ENCODE data around the gene CYP20A1.
A peak's percentile ranks its signal among the peaks of the same experiment; 100 is the strongest.
"Not testable (repeated sequence)": the region's sequence is repeated elsewhere in the genome, so short reads cannot be mapped to it uniquely, and the experiment has no call there.

Gene CYP20A1, protein sequence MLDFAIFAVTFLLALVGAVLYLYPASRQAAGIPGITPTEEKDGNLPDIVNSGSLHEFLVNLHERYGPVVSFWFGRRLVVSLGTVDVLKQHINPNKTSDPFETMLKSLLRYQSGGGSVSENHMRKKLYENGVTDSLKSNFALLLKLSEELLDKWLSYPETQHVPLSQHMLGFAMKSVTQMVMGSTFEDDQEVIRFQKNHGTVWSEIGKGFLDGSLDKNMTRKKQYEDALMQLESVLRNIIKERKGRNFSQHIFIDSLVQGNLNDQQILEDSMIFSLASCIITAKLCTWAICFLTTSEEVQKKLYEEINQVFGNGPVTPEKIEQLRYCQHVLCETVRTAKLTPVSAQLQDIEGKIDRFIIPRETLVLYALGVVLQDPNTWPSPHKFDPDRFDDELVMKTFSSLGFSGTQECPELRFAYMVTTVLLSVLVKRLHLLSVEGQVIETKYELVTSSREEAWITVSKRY

DNA sequence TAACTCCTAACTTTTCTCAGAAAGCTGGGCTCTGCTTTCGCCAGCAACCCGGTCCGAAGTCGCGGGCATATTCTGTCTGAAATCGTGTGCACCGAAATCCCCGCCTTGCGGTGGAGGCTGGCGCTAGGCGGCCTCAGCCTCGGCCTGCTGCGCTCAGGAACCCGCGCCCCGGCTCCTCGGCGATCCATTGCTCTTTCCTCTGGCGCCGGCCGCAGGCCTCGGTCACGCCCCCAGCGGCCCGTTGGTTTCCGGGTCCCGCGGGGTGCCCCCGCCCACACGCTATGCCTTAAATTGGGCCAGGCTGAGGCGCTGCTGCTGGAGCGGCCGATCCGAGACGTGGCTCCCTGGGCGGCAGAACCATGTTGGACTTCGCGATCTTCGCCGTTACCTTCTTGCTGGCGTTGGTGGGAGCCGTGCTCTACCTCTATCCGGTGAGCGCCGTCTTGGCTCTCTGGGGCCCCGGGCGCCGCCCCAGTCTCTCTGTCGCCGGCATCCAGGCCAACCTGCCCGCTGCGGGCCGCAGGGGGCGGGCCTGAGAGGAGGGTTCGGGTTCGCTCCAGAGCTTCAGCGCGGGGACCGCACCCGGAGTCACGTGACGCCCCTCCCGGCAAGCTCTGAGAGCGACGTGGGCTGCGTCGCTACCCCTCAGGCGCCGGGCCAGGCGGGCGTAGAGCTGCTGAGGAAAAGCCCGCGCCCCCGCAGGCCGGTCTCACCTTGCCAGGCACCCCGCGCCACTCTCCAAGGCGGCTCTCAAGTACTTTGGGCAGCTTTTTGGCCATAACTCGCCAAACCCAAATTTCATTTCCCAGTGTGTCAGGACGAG is at the start of gene CYP20A1:
TSS of gene CYP20A1 (plus strand) at position 315 of the 823 bp plus-strand sequence. CDS start at position 360, 45 bp downstream.
- no peaks in the 10 kb centered on the region for H3K9me3 ChIP-seq (ENCODE audit: low read length)
- no peaks in the 10 kb centered on the region for H3K36me3 ChIP-seq (ENCODE audit: insufficient read depth, low read length)
- H3K4me1 ChIP-seq (ENCODE audit: insufficient read depth, low read length): peaks cover 20% of the 10 kb centered on the region
- no peaks in the 10 kb centered on the region for H3K27me3 ChIP-seq (ENCODE audit: control insufficient read depth in 1 of 2, insufficient read depth in 2 of 2, low read length in 2 of 2)
- H3K4me3 ChIP-seq (ENCODE audit: low read depth in 1 of 2, low read length in 2 of 2): peak within 1 kb of the TSS; percentile 95 to 100
- H3K27ac ChIP-seq (ENCODE audit: low read depth, low read length): peak within 1 kb of the TSS; percentile 95
- peak within 1 kb of the TSS; percentile 80 for H3K9ac ChIP-seq (ENCODE audit: low read length)

DNA sequence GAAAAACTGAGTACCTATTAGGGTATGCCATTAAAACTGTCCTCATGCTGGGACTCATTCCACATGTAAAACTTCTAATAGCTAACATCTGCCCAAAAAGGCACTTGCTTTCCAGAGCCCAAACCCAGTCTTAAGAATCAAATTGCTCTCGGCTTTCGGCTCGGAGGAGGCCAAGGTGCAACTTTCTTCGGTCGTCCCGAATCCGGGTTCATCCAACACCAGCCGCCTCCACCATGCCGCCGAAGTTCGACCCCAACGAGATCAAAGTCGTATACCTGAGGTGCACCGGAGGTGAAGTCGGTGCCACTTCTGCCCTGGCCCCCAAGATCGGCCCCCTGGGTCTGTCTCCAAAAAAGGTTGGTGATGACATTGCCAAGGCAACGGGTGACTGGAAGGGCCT is 48.3 kb upstream of the CYP20A1 start:
- H3K9ac ChIP-seq (ENCODE audit: low read length); H3K4me3 ChIP-seq (ENCODE audit: low read depth in 1 of 2, low read length in 2 of 2); H3K4me1 ChIP-seq (ENCODE audit: insufficient read depth, low read length); H3K9me3 ChIP-seq (ENCODE audit: low read length); H3K27ac ChIP-seq (ENCODE audit: low read depth, low read length); H3K27me3 ChIP-seq (ENCODE audit: control insufficient read depth in 1 of 2, insufficient read depth in 2 of 2, low read length in 2 of 2): not testable (repeated sequence)
- H3K36me3 ChIP-seq (ENCODE audit: insufficient read depth, low read length): peaks cover 34% of the 10 kb centered on the region

DNA sequence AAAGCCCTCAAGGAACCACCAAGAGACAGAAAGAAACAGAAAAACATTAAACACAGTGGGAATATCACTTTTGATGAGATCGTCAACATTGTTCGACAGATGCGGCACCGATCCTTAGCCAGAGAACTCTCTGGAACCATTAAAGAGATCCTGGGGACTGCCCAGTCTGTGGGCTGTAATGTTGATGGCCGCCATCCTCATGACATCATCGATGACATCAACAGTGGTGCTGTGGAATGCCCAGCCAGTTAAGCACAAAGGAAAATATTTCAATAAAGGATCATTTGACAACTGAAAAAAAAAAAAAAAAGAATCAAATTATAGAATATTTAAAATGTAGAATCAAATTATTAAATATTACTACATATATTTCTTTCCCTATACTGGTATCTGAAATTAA is 47.8 kb upstream of the CYP20A1 start:
- not testable (repeated sequence) for H3K9me3 ChIP-seq (ENCODE audit: low read length); H3K4me1 ChIP-seq (ENCODE audit: insufficient read depth, low read length); H3K9ac ChIP-seq (ENCODE audit: low read length); H3K27me3 ChIP-seq (ENCODE audit: control insufficient read depth in 1 of 2, insufficient read depth in 2 of 2, low read length in 2 of 2); H3K27ac ChIP-seq (ENCODE audit: low read depth, low read length); H3K4me3 ChIP-seq (ENCODE audit: low read depth in 1 of 2, low read length in 2 of 2)
- peaks cover 32% of the 10 kb centered on the region for H3K36me3 ChIP-seq (ENCODE audit: insufficient read depth, low read length)

DNA sequence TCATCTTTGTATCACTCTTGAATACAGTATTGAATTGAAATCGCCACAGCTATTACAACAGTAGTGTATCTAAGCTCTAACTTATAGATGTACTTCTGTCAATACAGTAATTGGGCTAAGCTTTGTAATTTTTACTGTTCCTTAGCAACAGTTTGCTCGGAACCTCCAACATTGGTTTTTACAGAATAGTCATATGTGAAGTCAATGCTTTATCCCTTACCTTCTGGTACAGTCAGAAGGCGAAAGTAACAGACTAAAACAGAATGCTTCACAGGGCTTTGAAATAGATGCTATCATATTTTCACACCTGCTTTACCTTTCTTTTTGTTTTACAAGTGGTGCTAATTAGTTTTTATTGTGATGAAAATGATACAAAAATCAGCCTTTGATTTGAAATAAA is 46.9 kb upstream of the CYP20A1 start:
- Histone ChIP-seq H3K9ac (ENCODE audit: low read length) (no peak overlapping the region), H3K27ac (ENCODE audit: low read depth, low read length) (no peak overlapping the region), H3K27me3 (ENCODE audit: control insufficient read depth in 1 of 2, insufficient read depth in 2 of 2, low read length in 2 of 2) (no peaks in the 10 kb centered on the region), H3K4me1 (ENCODE audit: insufficient read depth, low read length) (no peaks in the 10 kb centered on the region), H3K9me3 (ENCODE audit: low read length) (no peaks in the 10 kb centered on the region), H3K36me3 (ENCODE audit: insufficient read depth, low read length) (peaks cover 29% of the 10 kb centered on the region), H3K4me3 (ENCODE audit: low read depth in 1 of 2, low read length in 2 of 2) (no peak overlapping the region)

DNA sequence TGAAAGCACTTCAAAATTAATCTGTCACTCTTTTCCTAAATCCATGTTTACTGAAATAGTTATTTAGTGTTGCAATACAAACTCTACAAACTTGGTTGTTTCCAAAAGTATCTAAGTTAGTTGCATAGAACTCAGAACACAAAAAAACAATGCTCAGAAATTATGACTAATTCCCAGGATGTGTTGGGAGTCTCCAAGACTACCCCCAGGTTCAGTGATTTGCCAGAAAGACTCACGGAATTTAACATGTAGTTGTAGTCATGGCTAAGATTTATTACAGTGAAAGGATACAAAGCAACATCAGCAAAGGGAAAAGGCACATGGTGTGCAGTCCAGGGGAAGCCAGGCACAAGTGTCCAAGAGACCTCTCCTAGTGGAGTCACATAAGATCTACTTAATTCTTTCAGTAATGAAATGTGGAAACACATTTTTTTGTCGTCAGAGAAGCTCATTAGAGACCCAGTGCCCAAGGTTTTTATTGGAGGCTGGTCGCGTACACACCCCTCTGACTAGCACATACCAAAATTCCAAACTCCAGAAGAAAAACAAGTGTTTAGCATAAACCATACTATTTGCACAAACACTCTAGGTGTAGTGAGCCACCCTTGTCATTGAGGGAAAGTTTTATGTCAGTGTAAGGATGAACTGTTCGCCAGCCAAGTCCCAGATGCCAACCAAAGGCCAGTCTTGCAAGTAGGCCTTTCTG is 43.3 kb upstream of the CYP20A1 start:
- peaks cover 16% of the 10 kb centered on the region for H3K36me3 ChIP-seq (ENCODE audit: insufficient read depth, low read length)
- H3K4me1 ChIP-seq (ENCODE audit: insufficient read depth, low read length): no peaks in the 10 kb centered on the region
- no peak overlapping the region for H3K27ac ChIP-seq (ENCODE audit: low read depth, low read length)
- no peaks in the 10 kb centered on the region for H3K9me3 ChIP-seq (ENCODE audit: low read length)
- H3K9ac ChIP-seq (ENCODE audit: low read length): no peak overlapping the region
- H3K27me3 ChIP-seq (ENCODE audit: control insufficient read depth in 1 of 2, insufficient read depth in 2 of 2, low read length in 2 of 2): no peaks in the 10 kb centered on the region
- H3K4me3 ChIP-seq (ENCODE audit: low read depth in 1 of 2, low read length in 2 of 2): no peak overlapping the region

DNA sequence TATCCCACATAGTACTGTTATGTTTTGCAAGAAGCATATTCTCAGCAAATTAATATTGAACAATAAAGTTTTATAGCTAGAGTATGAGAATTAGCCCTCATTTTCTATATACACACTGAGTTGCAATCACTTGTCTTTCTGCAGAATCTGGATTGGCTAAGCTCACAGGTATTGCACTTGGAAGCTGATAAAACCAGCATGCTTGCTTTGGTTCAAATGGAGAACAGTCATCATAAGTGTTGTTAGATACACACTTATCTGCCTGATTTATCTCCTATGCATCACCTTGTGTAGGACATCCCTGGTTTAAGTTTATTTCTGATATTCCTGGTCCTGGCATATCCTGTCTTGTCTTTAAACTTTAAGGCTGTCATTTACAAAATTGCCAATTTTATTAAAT is 38.0 kb upstream of the CYP20A1 start:
- H3K9ac ChIP-seq (ENCODE audit: low read length): no peak overlapping the region
- peaks cover 5% of the 10 kb centered on the region for H3K36me3 ChIP-seq (ENCODE audit: insufficient read depth, low read length)
- H3K27ac ChIP-seq (ENCODE audit: low read depth, low read length): no peak overlapping the region
- H3K27me3 ChIP-seq (ENCODE audit: control insufficient read depth in 1 of 2, insufficient read depth in 2 of 2, low read length in 2 of 2): no peaks in the 10 kb centered on the region
- H3K9me3 ChIP-seq (ENCODE audit: low read length): no peaks in the 10 kb centered on the region
- H3K4me3 ChIP-seq (ENCODE audit: low read depth in 1 of 2, low read length in 2 of 2): no peak overlapping the region
- no peaks in the 10 kb centered on the region for H3K4me1 ChIP-seq (ENCODE audit: insufficient read depth, low read length)

DNA sequence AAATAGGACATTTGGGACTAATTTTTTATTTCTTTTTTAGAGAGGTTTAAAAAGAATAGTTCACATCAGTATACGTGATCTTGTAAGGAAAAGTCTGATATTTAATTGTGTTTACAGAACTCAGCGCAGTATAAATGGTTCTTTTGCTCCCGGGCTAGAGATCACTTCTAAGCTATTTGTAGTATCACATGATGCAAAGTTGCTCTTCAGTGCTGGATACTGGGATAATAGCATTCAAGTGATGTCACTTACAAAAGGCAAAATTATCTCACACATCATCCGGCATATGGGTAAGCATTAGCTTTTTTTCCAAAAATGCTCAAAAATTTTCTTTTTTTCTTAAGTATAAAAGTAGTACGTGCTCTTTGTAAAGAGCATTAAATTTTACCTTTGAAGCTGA is 37.4 kb upstream of the CYP20A1 start:
- Histone ChIP-seq H3K36me3 (ENCODE audit: insufficient read depth, low read length) (peaks cover 5% of the 10 kb centered on the region), H3K9ac (ENCODE audit: low read length) (no peak overlapping the region), H3K27me3 (ENCODE audit: control insufficient read depth in 1 of 2, insufficient read depth in 2 of 2, low read length in 2 of 2) (no peaks in the 10 kb centered on the region), H3K9me3 (ENCODE audit: low read length) (no peaks in the 10 kb centered on the region), H3K4me1 (ENCODE audit: insufficient read depth, low read length) (no peaks in the 10 kb centered on the region), H3K27ac (ENCODE audit: low read depth, low read length) (no peak overlapping the region), H3K4me3 (ENCODE audit: low read depth in 1 of 2, low read length in 2 of 2) (no peak overlapping the region)

DNA sequence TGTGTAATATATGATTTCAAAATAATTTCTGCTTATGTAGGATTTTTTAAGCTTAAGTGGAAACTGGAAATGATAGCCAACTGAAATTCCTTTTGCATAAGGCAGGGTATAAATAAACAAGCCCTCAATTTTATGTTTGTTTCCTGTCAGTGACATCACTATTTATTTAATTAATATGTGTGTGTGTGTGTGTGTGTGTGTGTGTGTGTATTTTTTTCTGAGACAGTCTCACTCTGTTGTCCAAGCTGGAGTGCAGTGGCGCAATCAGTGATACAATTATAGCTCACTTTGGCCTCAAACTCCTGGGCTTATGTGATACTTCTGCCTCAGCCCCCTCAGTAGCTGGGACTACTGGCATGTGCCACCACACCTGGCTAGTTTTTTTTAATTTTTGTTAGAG is 29.3 kb upstream of the CYP20A1 start:
- Histone ChIP-seq H3K36me3 (ENCODE audit: insufficient read depth, low read length) (peaks cover 9% of the 10 kb centered on the region), H3K4me1 (ENCODE audit: insufficient read depth, low read length) (no peaks in the 10 kb centered on the region), H3K9me3 (ENCODE audit: low read length) (no peaks in the 10 kb centered on the region), H3K27me3 (ENCODE audit: control insufficient read depth in 1 of 2, insufficient read depth in 2 of 2, low read length in 2 of 2) (no peaks in the 10 kb centered on the region), H3K27ac (ENCODE audit: low read depth, low read length) (no peak overlapping the region), H3K4me3 (ENCODE audit: low read depth in 1 of 2, low read length in 2 of 2) (no peak overlapping the region), H3K9ac (ENCODE audit: low read length) (no peak overlapping the region)

DNA sequence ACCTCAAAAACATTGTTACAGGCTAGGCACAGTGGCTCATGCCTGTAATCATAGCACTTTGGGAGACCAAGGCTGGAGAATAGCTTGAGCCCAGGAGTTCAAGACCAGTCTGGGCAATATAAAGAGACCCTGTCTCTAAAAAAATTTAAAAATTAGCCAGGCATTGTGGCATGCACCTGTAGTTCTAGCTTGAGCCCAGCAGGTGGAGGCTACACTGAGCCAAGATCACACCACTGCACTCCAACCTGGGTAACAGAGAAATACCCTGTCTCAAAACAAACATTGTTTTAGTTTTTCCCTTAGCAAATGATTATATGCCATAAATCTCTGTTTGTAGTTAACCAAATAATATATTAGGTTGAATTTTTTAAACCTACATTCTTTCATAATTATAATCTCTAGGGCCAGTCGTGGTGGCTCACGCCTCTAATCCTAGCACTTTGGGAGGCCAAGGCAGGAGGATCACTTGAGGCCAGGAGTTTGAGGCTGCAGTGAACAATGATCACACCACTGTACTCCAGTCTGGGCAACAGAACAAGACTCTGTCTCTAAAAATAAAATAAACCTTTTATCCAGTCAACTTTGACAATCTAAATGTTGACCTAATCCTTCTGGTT is 13.3 kb upstream of the CYP20A1 start:
- H3K4me3 ChIP-seq (ENCODE audit: low read depth in 1 of 2, low read length in 2 of 2): no peak overlapping the region
- no peak overlapping the region for H3K27ac ChIP-seq (ENCODE audit: low read depth, low read length)
- H3K9ac ChIP-seq (ENCODE audit: low read length): no peak overlapping the region
- H3K36me3 ChIP-seq (ENCODE audit: insufficient read depth, low read length): no peaks in the 10 kb centered on the region
- H3K4me1 ChIP-seq (ENCODE audit: insufficient read depth, low read length): no peaks in the 10 kb centered on the region
- H3K27me3 ChIP-seq (ENCODE audit: control insufficient read depth in 1 of 2, insufficient read depth in 2 of 2, low read length in 2 of 2): no peaks in the 10 kb centered on the region
- no peaks in the 10 kb centered on the region for H3K9me3 ChIP-seq (ENCODE audit: low read length)

DNA sequence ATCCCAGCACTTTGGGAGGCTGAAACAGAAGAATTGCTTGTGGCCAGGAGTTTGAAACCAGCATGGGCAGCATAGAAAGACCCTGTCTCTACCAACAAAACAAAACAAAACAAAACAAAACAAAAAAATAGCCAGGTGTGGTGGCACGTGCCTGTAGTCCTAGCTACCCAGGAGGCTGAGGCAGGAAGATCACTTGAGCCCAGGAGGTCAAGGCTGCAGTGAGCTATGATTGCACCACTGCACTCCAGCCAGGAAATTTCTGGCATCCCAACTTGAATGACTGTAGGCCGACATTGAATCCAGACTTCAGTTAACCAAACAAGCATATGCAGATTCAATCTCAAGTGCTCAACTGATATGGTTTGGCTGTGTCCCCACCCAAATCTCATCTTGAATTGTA is 9.1 kb upstream of the CYP20A1 start:
- H3K36me3 ChIP-seq (ENCODE audit: insufficient read depth, low read length); H3K27me3 ChIP-seq (ENCODE audit: control insufficient read depth in 1 of 2, insufficient read depth in 2 of 2, low read length in 2 of 2); H3K9me3 ChIP-seq (ENCODE audit: low read length); H3K4me1 ChIP-seq (ENCODE audit: insufficient read depth, low read length); H3K9ac ChIP-seq (ENCODE audit: low read length); H3K4me3 ChIP-seq (ENCODE audit: low read depth in 1 of 2, low read length in 2 of 2); H3K27ac ChIP-seq (ENCODE audit: low read depth, low read length): not testable (repeated sequence)

Measured in muscle layer of colon (tissue), 2 donors.